GM18526 (cell line): ENCODE measurements around the gene RPRD2.

ENCODE experiments used
- POLR2A ChIP-seq: IDR thresholded peaks from 3 replicates; pipeline ENCODE4 v1.6.1; 2011; ENCODE audit not compliant: insufficient read length; ENCODE audit errors: extremely low read depth

The RPRD2 gene

DNA sequence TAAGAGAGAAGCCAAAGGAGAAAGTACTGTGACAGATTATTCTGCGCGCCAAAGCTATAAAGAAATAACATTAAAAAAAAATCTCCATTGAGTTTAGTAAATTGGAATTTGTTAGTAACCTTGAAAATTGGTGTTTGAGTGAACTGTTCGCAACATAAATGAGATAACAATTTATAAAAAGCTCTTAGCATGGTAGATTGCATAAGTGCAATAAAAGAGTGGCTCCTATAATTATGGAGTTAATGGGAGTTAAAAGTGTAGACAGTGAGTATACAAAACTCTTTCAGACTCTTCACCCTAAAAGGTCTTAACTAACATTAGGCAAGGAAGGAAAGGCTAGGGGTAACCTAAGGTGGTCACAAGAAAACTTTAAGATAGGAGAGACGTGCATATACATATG lies 50.6 kb downstream of the RPRD2 start:
- TF ChIP-seq POLR2A = no peak

DNA sequence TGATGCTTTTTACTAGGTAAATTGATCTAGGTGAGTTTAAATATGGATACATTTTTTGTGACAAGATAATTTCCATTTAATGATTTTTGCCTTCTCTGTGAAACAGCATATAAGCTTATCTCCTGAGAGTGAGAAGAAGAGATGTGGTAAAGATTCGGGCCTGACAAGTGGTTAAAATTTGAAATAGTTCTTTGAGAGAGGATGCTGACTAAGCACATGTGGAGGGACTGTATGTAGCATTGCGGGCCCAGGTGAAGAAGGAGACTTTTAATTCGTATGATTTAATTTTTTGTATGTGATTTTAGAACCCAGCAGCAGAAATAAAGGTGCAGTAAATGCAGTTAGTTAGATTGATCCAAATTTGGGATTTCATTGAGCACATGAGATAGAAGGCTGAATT lies 51.9 kb downstream of the RPRD2 start:
- TF ChIP-seq POLR2A = no peak

DNA sequence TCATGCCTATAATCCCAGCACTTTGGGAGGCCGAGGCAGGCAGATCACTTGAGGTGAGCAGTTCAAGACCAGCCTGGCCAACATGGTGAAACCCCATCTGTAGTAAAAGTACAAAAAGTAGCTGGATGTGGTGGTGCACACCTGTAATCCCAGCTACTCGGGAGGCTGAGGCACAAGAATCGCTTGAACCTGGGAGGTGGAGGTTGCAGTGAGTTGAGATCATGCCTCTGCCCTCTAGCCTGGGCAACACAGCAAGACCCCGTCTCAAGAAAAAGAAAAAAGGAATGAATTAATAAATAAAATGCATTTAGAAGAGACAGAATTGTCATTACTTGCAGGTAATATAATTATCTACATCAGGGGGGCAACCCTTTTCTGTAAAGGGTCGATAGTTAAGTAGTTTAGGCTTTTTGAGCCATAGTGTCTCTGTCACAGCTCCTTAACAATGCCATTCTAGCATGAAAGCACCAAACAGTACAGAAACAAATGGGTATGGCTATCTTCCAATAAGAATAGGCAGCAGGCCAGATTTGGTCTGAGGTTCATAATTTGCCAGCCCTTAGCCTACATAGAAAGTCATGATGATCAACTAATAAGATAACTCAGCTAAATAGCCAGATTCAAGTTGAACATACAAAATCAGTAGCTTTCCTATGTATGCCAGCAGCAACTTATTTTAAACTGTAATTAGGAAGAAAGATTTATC lies 56.8 kb downstream of the RPRD2 start:
- TF ChIP-seq POLR2A = no peak

DNA sequence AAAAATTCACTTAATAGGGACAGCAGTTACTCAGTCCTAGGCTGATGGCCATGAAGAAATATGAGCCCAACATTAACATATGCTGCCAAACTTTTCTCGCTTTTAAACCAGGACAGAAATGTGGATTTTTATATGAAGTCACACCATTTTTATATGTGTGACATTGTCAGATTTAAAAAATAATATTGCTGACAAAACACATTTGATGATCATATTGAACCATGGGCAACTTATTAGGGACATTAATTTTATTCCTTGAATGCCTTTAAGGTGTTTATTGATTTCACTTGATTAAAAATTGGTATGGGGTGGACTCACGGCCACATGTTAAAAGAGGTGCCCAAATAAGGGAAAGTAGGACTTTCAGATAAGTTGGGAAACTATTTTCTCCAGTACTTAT lies 58.6 kb downstream of the RPRD2 start:
- no peak for TF ChIP-seq POLR2A

DNA sequence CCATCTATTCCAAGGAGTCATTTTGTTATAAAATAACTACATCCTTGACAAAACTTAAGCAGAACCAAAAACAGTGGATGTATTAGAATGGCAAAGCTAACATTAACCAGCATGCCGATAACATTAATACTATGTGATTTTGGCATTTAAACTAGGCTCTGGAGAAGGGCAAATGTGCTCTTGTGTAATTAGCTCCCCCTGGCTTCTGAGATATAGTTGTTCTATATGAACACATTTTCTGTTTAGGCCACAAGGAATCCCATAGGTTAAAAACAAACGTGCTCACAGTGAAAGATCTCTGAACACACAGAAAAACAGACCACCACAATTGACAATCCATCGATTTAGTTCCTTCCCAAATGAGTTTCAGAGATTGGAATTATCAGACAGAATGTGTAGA lies 65.9 kb downstream of the RPRD2 start:
- no peak for TF ChIP-seq POLR2A

DNA sequence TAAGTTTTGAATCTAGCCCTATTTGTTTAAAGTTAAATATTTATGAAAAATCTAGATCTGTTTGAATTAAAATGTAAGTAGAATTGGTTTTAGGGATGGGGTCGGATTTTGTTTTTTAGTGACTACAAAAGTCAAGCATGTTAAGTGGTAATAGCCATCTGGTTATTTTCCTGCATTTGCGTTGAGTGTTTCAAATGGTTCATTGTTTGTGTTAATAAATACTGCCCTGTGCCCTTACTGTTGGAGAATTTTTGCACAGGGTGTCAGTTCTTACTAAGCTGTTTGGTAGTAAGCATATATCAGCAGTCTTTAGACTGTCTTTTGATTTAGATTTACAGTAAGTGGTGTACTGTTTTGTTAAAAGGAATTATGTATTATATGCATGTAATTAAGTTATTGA lies 77.2 kb downstream of the RPRD2 start:
- no peak for TF ChIP-seq POLR2A

DNA sequence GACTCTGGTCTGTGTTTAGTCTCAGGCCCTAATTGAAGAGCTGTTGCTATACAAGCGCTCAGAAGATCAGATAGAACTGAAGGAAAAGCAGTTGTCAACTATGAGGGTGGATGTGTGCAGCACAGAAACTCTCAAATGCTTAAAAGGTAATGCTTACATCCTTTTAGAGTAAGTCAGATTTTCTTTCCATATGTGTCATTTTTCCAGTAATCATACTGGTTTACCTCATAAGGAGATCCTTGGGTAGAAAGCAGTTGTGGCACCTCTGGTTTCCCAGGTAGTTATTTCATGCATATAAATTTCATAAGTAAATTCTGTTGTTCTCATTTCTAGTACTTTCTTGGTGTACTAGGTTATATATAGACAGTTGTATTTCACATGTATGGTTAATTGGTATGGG lies 80.3 kb downstream of the RPRD2 start:
- TF ChIP-seq POLR2A = no peak

DNA sequence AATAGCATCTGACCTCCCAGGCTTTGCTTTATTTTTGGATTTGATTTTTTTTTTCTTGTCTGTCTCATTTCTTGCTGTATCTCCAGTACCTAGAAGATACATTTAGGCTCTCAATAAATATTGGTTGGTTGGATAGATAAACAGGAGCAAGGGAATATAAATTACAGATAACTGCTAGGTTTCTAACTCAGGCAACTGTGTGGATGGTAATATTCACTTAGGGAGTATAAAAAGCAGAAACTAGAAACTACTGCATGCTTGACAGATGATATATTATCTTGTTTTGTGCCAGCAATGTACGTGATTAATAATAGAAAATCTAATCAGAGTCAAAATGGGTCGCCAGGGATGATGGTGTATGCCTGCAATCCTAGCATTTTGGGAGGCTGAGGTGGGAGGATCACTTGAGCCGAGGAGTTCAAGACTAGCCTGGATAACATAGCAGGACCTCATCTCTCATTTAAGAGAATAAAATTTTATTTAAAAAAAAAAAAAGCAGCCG lies 92.2 kb downstream of the RPRD2 start:
- no peak for TF ChIP-seq POLR2A

DNA sequence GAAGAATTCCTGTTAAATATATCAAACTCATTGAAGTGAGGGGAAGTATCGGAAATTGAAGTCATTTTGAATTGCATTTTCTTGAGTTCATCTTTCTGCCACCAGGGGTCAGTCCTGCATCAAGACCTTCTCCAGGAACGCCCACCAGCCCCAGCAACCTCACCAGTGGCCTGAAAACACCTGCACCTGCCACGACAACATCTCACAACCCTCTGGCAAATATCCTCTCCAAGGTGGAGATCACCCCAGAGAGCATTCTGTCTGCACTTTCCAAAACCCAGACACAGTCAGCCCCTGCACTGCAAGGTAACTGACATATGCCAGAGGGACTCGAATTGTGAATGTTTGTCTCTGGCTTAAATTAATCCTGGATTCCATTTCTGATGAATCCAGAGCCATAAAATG lies 100.5 kb downstream of the RPRD2 start:
- TF ChIP-seq POLR2A = no peak

DNA sequence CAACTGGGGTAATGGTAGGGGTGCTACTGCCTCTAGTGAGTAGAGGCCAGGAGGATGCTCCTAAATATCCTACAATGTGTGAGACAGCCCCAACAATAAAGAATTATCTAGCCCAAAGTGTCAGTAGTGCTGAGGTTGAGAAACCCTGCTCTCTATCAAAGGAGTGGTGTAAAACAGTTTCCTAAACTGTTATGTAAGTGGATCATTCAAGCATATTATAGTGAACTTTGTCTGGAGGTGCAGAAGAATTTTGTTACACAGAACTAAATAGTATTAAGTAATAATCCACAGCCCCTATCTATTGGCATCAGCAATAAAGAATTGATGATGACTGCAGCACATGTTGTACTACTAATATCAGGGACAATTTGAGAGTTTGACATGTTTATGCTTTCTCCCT lies 103.0 kb downstream of the RPRD2 start:
- TF ChIP-seq POLR2A = no peak

DNA sequence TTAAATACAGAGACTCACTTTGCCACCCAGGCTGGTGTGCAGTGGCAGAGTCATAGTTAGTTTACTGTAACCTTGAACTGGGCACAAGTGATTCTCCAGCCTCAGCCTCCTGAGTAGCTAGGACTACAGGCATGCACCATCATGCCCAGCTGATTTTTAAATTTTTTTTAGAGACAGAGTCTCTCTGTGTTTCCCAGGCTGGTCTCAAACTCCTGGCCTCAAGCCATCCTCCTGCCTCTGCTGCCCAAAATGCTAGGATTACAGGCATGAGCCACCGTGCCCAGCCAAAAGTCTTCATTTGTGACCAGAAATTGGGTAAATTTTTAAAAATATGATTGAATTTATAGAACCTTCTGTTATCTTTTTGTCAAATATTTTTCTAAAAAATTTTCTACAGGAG lies 105.3 kb downstream of the RPRD2 start:
- no peak for TF ChIP-seq POLR2A

DNA sequence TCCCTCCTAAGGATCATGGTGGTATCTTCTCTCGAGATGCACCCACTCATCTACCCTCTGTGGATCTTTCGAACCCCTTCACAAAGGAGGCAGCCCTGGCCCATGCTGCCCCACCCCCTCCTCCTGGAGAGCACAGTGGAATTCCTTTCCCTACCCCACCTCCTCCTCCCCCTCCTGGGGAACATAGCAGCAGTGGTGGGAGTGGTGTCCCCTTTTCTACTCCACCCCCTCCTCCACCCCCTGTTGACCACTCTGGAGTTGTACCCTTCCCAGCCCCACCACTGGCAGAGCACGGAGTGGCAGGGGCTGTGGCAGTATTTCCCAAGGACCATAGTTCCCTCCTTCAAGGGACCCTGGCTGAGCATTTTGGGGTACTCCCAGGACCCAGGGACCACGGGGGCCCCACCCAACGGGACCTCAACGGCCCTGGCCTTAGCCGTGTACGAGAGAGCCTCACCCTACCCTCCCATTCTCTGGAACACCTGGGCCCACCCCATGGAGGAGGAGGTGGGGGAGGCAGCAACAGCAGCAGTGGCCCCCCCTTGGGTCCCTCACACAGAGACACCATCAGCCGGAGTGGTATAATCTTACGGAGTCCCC lies 108.8 kb downstream of the RPRD2 start:
- no peak for TF ChIP-seq POLR2A

DNA sequence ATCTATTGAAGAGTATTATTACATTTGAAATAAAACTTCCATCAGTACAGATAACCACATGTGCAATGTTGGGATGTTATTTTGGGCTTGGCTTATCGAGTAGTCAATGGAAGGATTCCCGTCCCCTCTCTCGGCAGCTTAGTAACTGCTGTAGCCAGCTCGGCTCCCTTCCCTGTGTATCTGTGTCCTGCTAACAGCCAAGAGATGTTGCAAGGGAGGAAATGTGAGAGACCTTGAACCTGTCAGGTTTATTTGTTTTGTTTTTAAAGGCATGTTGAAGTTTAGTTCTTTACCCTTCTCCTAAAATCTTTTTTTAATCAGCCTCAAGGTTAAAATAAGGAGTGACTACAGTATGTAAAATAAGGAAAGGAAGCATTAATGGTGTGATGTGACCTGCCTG lies 109.7 kb downstream of the RPRD2 start:
- no peak for TF ChIP-seq POLR2A

DNA sequence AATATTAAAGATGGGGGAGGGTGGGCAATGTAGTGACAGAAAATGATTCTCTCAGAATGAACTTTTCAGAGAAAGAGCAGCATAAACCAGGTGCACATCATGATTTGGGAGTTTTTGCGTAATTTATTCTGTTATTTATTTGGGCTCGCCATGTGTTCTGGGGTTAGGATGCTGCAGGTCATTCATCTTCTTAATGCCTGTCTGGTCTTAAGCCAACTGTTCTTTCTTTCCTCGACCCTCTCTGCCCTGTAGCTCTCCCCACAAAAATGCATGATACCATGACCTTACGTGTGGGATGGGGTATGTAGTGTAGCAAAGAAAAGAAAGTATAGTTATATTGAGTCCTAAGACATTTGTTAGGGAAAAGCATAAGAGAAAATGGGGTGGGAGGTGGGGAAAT lies 110.9 kb downstream of the RPRD2 start:
- TF ChIP-seq POLR2A = no peak

DNA sequence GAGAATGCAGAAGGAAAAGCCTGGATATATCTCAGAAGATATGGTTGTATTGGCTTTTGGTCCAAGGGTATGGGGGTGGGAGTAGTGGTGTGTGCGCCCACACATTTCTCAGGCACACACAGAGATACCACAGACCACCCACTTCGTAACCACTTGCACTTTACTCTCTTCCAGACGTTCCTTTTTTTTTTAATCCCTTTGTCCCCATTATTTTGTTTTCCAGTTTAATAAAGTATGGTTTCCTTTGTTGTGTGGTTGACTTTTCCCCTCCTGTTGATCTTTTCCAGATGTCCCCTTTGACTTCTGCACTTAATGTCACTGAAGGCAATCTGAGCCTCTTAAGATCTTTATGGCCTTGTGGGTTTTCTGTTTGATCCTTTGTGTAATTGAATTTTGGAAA lies 112.8 kb downstream of the RPRD2 start:
- no peak for TF ChIP-seq POLR2A

DNA sequence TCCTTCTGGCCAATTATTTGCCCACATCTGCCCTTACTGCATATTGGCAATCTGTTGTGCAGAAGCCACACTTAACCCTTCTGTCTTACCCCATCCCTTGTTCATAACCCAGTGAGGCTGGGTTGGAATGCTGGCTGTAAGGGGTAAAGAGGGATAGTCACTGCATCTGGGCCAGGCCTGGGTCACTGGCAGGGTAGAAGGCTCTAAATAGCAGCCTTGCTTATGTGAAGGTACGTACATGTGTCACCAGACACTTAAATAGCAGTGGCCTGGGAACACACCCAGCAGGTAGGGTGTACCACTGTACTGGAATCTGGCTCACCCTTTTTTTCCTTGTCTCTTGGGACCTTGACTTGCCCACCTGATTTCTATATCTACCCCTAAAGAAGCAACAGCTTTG lies 113.4 kb downstream of the RPRD2 start:
- no peak for TF ChIP-seq POLR2A

DNA sequence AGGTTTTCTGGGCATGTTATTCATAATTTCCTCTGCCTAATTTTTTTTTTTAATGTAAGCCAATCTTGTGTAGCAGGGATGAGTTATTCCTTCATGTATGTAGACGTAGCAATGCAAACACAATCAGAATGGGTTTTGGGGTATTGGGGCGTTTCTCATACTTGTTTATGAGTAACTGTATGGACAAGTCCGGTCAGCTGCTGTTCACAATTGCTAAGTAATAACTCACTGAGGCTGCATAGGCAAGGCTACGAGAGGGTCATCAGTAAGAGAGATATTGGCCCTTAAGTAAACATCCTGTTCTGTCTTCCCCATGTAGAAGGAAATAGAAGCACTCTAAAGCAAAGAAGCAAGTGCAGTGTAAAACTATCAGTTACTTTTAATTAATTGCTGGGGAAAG lies 113.8 kb downstream of the RPRD2 start:
- no peak for TF ChIP-seq POLR2A
